HepG2 (cell line): ENCODE measurements around the gene BICDL2. TPM values are rescaled to one million over a fixed set of nuclear protein-coding genes. Genes with fewer than 3 reads are reported as not detected.

Experiments used
- FOXA3 ChIP-seq: IDR thresholded peaks from 2 replicates; pipeline ENCODE4 v1.6.1; 2016; ENCODE audit warnings: missing genetic modification reagents, missing compliant biosample characterization
- FOXM1 ChIP-seq: sonication (generic); formaldehyde crosslinking; IDR thresholded peaks from 2 replicates; pipeline ENCODE4 v1.5.0; 2020; ENCODE audit warnings: missing genetic modification reagents
- FOXO1 ChIP-seq: sonication (generic); formaldehyde crosslinking; IDR thresholded peaks from 2 replicates; pipeline ENCODE4 v1.4.0; 2020; ENCODE audit warnings: missing genetic modification reagents
- KDM4B ChIP-seq: sonication (generic); formaldehyde crosslinking; IDR thresholded peaks from 2 replicates; pipeline ENCODE4 v1.4.0; 2020; ENCODE audit warnings: missing genetic modification reagents
- LCORL ChIP-seq, 2 experiments: fragments of 450-650 bp in 1 of 2; sonication (generic) in 1 of 2; formaldehyde crosslinking in 1 of 2; IDR thresholded peaks; 2 replicates each; pipeline versions ENCODE4 v1.5.0 to v1.6.1; 2017 to 2020; ENCODE audit warnings: antibody characterized with exemption in 1 of 2, missing genetic modification reagents in 1 of 2
- NR1H2 ChIP-seq: sonication (generic); formaldehyde crosslinking; IDR thresholded peaks from 2 replicates; pipeline ENCODE4 v1.8.1; 2022; ENCODE audit warnings: low read depth, missing genetic modification reagents, borderline replicate concordance
- POLR2G ChIP-seq: fragments of 200-400 bp; formaldehyde crosslinking; IDR thresholded peaks from 2 replicates; pipeline ENCODE4 v1.6.1; 2018; ENCODE audit warnings: mild to moderate bottlenecking, low read depth, low read length, moderate library complexity
- RXRA ChIP-seq: sonication (generic); formaldehyde crosslinking; IDR thresholded peaks from 2 replicates; pipeline ENCODE4 v1.5.1; 2020; ENCODE audit warnings: missing genetic modification reagents
- SAFB2 ChIP-seq: sonication (generic); formaldehyde crosslinking; IDR thresholded peaks from 2 replicates; pipeline ENCODE4 v1.5.1; 2020; ENCODE audit warnings: missing genetic modification reagents, low read depth, mild to moderate bottlenecking, borderline replicate concordance
- SOX5 ChIP-seq: IDR thresholded peaks from 2 replicates; pipeline ENCODE4 v1.6.1; 2016; ENCODE audit warnings: borderline replicate concordance
- ZKSCAN8 ChIP-seq: IDR thresholded peaks from 2 replicates; pipeline ENCODE4 v1.6.1; 2016; ENCODE audit warnings: borderline replicate concordance, missing genetic modification reagents, missing compliant biosample characterization
- ZMYM2 ChIP-seq: sonication (generic); formaldehyde crosslinking; IDR thresholded peaks from 2 replicates; pipeline ENCODE4 v1.8.0; 2022; ENCODE audit warnings: mild to moderate bottlenecking, missing genetic modification reagents
- ZNF33A ChIP-seq: sonication (generic); formaldehyde crosslinking; IDR thresholded peaks from 2 replicates; pipeline ENCODE4 v1.5.1; 2020; ENCODE audit warnings: missing genetic modification reagents, mild to moderate bottlenecking, moderate library complexity, borderline replicate concordance
- ZNF34 ChIP-seq: sonication (generic); formaldehyde crosslinking; IDR thresholded peaks from 2 replicates; pipeline ENCODE4 v1.4.0; 2020; ENCODE audit warnings: mild to moderate bottlenecking, missing genetic modification reagents, borderline replicate concordance
- ZNF552 ChIP-seq: sonication (generic); formaldehyde crosslinking; IDR thresholded peaks from 2 replicates; pipeline ENCODE4 v1.9.0; 2022; ENCODE audit warnings: missing genetic modification reagents, mild to moderate bottlenecking, borderline replicate concordance
- ZNF616 ChIP-seq: sonication (generic); formaldehyde crosslinking; IDR thresholded peaks from 2 replicates; pipeline ENCODE4 v1.5.0; 2020; ENCODE audit warnings: low read depth, mild to moderate bottlenecking, missing genetic modification reagents
- ZSCAN9 ChIP-seq: IDR thresholded peaks from 2 replicates; pipeline ENCODE4 v1.6.1; 2016; ENCODE audit warnings: borderline replicate concordance
- ZZZ3 ChIP-seq: sonication (generic); formaldehyde crosslinking; IDR thresholded peaks from 2 replicates; pipeline ENCODE4 v1.4.0; 2020; ENCODE audit warnings: missing genetic modification reagents, mild to moderate bottlenecking, borderline replicate concordance
- polyA plus RNA-seq, 8 experiments: library from polyadenylated mRNA; depleted of rRNA in 3 of 8; stranded (reverse) in 7 of 8; unstranded in 1 of 8; fragments of >200 nt; fragmentation: Illumina TruSeq in 4 of 8; extraction: Trizol in 4 of 8; gene quantifications; 2 replicates each; pipeline versions ENCODE4 v1.2.1 to v1.2.3, GENCODE V29; 2011 to 2016; ENCODE audit warnings: low read depth in 4 of 8, missing spikeins in 1 of 8, mixed read lengths in 1 of 8; ENCODE audit not compliant: insufficient read depth in 1 of 8
- total RNA-seq, 5 experiments: library from RNA; depleted of rRNA; stranded (reverse); fragments of >200 nt; fragmentation: Illumina TruSeq; extraction: Trizol; gene quantifications; 2 replicates each; pipeline ENCODE4 v1.2.3, GENCODE V29; 2016; ENCODE audit warnings: low read depth in 1 of 5
- TF ChIP-seq, protein P1 (sequence below): sonication (generic); formaldehyde crosslinking; IDR thresholded peaks from 2 replicates; pipeline ENCODE4 v1.4.0; 2020; ENCODE audit warnings: missing genetic modification reagents
- TF ChIP-seq, protein P2 (sequence below): sonication (generic); formaldehyde crosslinking; IDR thresholded peaks from 2 replicates; pipeline ENCODE4 v1.8.1; 2023; ENCODE audit warnings: mild to moderate bottlenecking, missing genetic modification reagents, borderline replicate concordance
- TF ChIP-seq, protein P3 (sequence below): sonication (generic); formaldehyde crosslinking; conservative IDR thresholded peaks from 2 replicates; pipeline ENCODE4 v1.4.0; 2020; ENCODE audit warnings: missing genetic modification reagents
- TF ChIP-seq, protein P4 (sequence below): sonication (generic); formaldehyde crosslinking; conservative IDR thresholded peaks from 2 replicates; pipeline ENCODE4 v1.4.0; 2020; ENCODE audit warnings: missing genetic modification reagents

The BICDL2 gene
- total and polyA plus RNA-seq, 2 of the 13 experiments (the other 11 are each of a cell fraction or from before 2014, with no cell fraction given), result 0.12 TPM; not detected in 1

DNA sequence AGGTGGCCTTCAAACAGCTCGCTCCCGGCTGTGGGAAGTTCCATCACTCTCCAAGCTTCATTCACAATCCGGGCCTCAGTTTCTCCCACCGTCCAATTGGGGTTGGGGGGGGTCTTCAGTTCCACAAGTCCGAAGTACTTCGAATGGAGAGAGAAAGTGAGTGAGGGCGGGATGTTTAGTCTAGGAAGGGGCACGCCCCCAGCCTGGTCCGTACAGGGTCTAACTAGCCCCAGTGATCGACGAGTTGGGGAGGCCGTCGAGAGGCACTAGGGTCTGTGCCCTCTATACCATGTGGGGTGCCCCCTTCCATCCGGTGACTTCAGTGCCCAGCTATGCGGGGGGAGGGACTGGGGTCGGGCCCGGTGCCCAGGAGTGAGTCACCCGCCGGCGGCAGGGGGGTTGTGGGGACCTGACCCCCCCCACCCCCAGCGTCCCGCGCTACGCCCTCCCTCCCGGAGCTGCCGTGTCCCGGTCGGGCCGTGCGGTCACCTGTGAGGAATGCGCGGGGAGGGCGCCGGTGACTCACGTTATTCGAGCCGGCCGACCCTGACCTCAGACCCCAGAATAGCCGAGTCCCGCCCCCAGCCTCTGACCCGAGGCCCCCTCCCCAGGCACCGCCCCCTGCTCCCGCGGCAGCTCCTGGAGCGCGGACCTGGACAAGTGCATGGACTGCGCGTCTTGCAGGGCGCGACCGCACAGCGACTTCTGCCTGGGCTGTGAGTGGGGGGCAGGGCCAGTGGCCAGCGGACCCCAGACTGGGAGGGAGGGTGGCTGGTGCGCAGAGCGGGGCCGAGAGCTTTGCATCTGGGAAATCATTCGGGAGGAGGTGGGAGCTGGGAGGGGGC, 15.9 kb downstream of the BICDL2 start (continued):
- TF ChIP-seq, protein P1, sequence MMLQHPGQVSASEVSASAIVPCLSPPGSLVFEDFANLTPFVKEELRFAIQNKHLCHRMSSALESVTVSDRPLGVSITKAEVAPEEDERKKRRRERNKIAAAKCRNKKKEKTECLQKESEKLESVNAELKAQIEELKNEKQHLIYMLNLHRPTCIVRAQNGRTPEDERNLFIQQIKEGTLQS (CRISPR knock-in tag), result peak; percentile 100
- peak; percentile 14; the same call in 1 of the 2 replicates for TF ChIP-seq SOX5
- peak; percentile 19; the same call in 1 of the 2 replicates for TF ChIP-seq FOXO1 (CRISPR knock-in tag)
- no peak for TF ChIP-seq ZMYM2
- TF ChIP-seq ZZZ3 (CRISPR knock-in tag), result peak; percentile 20; the same call in 1 of the 2 replicates
- no peak for TF ChIP-seq LCORL (IDR thresholded peaks at IDR 0.05)
- peak; percentile 92; the same call in 1 of the 2 replicates for TF ChIP-seq LCORL (CRISPR knock-in tag; IDR thresholded peaks at IDR 0.05)
- no peak for TF ChIP-seq ZNF33A (CRISPR knock-in tag)
- peak; percentile 70; the same call in 1 of the 2 replicates for TF ChIP-seq SAFB2 (CRISPR knock-in tag)
- TF ChIP-seq FOXM1, result no peak
- TF ChIP-seq, protein P2, sequence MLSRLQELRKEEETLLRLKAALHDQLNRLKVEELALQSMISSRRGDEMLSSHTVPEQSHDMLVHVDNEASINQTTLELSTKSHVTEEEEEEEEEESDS (CRISPR knock-in tag), result no peak
- peak; percentile 72 for TF ChIP-seq RXRA
- no peak; the same call in 1 of the 2 replicates for TF ChIP-seq NR1H2 (CRISPR knock-in tag)
- TF ChIP-seq, protein P3, sequence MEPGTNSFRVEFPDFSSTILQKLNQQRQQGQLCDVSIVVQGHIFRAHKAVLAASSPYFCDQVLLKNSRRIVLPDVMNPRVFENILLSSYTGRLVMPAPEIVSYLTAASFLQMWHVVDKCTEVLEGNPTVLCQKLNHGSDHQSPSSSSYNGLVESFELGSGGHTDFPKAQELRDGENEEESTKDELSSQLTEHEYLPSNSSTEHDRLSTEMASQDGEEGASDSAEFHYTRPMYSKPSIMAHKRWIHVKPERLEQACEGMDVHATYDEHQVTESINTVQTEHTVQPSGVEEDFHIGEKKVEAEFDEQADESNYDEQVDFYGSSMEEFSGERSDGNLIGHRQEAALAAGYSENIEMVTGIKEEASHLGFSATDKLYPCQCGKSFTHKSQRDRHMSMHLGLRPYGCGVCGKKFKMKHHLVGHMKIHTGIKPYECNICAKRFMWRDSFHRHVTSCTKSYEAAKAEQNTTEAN (CRISPR knock-in tag), result 0 out of 2 replicates have a peak, but pooled peaks have one; percentile 32
- TF ChIP-seq ZSCAN9 (CRISPR knock-in tag), result 0 out of 2 replicates have a peak, but pooled peaks have one; percentile 27
- TF ChIP-seq ZNF34 (CRISPR knock-in tag), result 0 out of 2 replicates have a peak, but pooled peaks have one; percentile 76
- TF ChIP-seq ZNF552, result no peak; the same call in 1 of the 2 replicates
- TF ChIP-seq, protein P4, sequence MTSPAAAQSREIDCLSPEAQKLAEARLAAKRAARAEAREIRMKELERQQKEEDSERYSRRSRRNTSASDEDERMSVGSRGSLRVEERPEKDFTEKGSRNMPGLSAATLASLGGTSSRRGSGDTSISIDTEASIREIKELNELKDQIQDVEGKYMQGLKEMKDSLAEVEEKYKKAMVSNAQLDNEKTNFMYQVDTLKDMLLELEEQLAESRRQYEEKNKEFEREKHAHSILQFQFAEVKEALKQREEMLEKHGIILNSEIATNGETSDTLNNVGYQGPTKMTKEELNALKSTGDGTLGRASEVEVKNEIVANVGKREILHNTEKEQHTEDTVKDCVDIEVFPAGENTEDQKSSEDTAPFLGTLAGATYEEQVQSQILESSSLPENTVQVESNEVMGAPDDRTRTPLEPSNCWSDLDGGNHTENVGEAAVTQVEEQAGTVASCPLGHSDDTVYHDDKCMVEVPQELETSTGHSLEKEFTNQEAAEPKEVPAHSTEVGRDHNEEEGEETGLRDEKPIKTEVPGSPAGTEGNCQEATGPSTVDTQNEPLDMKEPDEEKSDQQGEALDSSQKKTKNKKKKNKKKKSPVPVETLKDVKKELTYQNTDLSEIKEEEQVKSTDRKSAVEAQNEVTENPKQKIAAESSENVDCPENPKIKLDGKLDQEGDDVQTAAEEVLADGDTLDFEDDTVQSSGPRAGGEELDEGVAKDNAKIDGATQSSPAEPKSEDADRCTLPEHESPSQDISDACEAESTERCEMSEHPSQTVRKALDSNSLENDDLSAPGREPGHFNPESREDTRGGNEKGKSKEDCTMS (CRISPR knock-in tag), result no peak
- TF ChIP-seq KDM4B (CRISPR knock-in tag), result no peak; the same call in 1 of the 2 replicates
- 0 out of 2 replicates have a peak, but pooled peaks have one; percentile 56 for TF ChIP-seq FOXA3 (CRISPR knock-in tag)
- TF ChIP-seq ZKSCAN8 (CRISPR knock-in tag), result no peak
- no peak for TF ChIP-seq ZNF616 (CRISPR knock-in tag)
- TF ChIP-seq POLR2G, result peak; percentile 76
